Amygdala (tissue), 56 donors: ENCODE data around the gene INAFM2.

Experiments
- DNase-seq, 56 donors: peaks; one replicate each; lab custom pipeline; 2025; lab: John Stamatoyannopoulos, UW

Gene INAFM2

DNA sequence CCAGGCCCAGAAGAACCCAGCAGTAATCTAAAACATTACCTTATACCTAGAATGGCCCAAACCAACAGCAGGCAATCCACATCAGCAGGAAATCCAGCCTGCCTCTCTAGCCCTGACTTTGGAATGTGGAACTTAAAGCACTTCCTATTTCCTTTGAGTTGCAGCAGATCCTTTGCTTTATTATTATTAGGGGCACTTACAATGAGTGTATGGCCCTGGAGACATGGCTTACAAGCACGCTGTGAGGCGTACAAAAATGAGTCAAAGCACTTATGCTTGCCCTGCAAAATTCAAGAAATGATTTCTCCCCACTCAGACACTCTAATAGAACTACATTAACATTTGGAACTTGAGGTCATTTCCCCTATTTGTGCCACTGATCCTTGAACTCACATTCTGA is 49.5 kb downstream of the INAFM2 start:
- DNase-seq: no peak
